Smooth muscle cell (in vitro differentiated cells): ENCODE results near the gene SEMA4C. TPM values are rescaled to one million over a fixed set of nuclear protein-coding genes. Genes with fewer than 3 reads are reported as not detected.

Source experiments
- DNase-seq: peaks from one replicate; lab custom pipeline; 2025; ENCODE audit not compliant: unreplicated experiment; lab: John Stamatoyannopoulos, UW
- H2AFZ ChIP-seq: fragments of 200-600 bp; sonication (generic); 2 replicates; pipeline ENCODE4 v1.6.0; 2016; ENCODE audit warnings: antibody characterized with exemption, low read depth, mild to moderate bottlenecking
- H3F3A ChIP-seq: fragments of 200-600 bp; sonication (generic); 2 replicates; pipeline ENCODE4 v1.6.0; 2017; ENCODE audit warnings: antibody characterized with exemption, low read depth
- H3K27ac ChIP-seq: fragments of 200-600 bp; sonication (generic); 2 replicates; pipeline ENCODE4 v1.5.1; 2016; ENCODE audit warnings: low read depth, mild to moderate bottlenecking
- H3K27me3 ChIP-seq: fragments of 200-600 bp; sonication (generic); 2 replicates; pipeline ENCODE4 v1.6.1; 2016; ENCODE audit warnings: low read depth, mild to moderate bottlenecking
- H3K36me3 ChIP-seq: fragments of 200-600 bp; sonication (generic); 2 replicates; pipeline ENCODE4 v1.5.1; 2016; ENCODE audit warnings: low read depth
- H3K4me1 ChIP-seq: fragments of 200-600 bp; sonication (generic); 2 replicates; pipeline ENCODE4 v1.5.1; 2016; ENCODE audit warnings: low read depth
- H3K4me2 ChIP-seq: fragments of 200-600 bp; sonication (generic); 2 replicates; pipeline ENCODE4 v1.6.0; 2016; ENCODE audit warnings: mild to moderate bottlenecking
- H3K4me3 ChIP-seq: fragments of 200-600 bp; sonication (generic); 2 replicates; pipeline ENCODE4 v1.5.1; 2016; ENCODE audit warnings: mild to moderate bottlenecking
- H3K79me2 ChIP-seq: fragments of 200-600 bp; sonication (generic); 2 replicates; pipeline ENCODE4 v1.6.0; 2016; ENCODE audit warnings: low read depth, mild to moderate bottlenecking
- H3K9ac ChIP-seq: fragments of 200-600 bp; sonication (generic); 2 replicates; pipeline ENCODE4 v1.6.0; 2016; ENCODE audit warnings: low read depth
- H3K9me3 ChIP-seq: fragments of 200-600 bp; sonication (generic); replicated peaks from 2 replicates; pipeline ENCODE4 v1.5.1; 2016; ENCODE audit warnings: low read depth
- H4K20me1 ChIP-seq: fragments of 200-600 bp; sonication (generic); 2 replicates; pipeline ENCODE4 v1.6.0; 2016; ENCODE audit warnings: low read depth
- CTCF ChIP-seq: fragments of 200-600 bp; sonication (generic); IDR thresholded peaks from 2 replicates; pipeline ENCODE4 v1.5.1; 2017; ENCODE audit warnings: borderline replicate concordance, mild to moderate bottlenecking, antibody characterized with exemption; ENCODE audit not compliant: insufficient read depth, poor library complexity, severe bottlenecking
- WGBS: methylation state at CpG from one replicate; pipeline ENCODE4 v1.1.7; 2016; ENCODE audit warnings: low lambda C conversion rate; 5-methylcytosine and 5-hydroxymethylcytosine counted together
- polyA plus RNA-seq: library from polyadenylated mRNA; unstranded; fragments of >200 nt; fragmentation: Nextera tagmentation; extraction: Ambion mirVana; gene quantifications from 2 replicates; pipeline ENCODE4 v1.2.1, GENCODE V29; 2016
- total RNA-seq: library from RNA; depleted of rRNA; stranded (reverse); fragments of >200 nt; gene quantifications from 2 replicates; pipeline ENCODE4 v1.2.3, GENCODE V29; 2014

The SEMA4C gene
- total and polyA plus RNA-seq, 2 experiments from 2014 or later = 40.7 to 41.0 TPM

- Histone ChIP-seq H2AFZ (peak overlapping the region; percentile 36), H3K9me3 (no peaks in the 10 kb centered on the region), H3K27me3 (no peaks in the 10 kb centered on the region), H3K36me3 (no peaks in the 10 kb centered on the region), H3K9ac (peak overlapping the region; percentile 94), H3F3A (peaks cover 16% of the 10 kb centered on the region), H3K4me3 (peak overlapping the region; percentile 91), H3K4me1 (peaks cover 18% of the 10 kb centered on the region), H3K4me2 (peak overlapping the region; percentile 95), H4K20me1 (peaks cover 46% of the 10 kb centered on the region), H3K27ac (peak overlapping the region; percentile 80), H3K79me2 (peaks cover 54% of the 10 kb centered on the region)
- WGBS = 0% methylated on average over 7 of the region's 76 CpGs
- TF ChIP-seq CTCF = peak; percentile 85
- DNase-seq = peak; percentile 74
These were observed 1.2 kb downstream of the SEMA4C start for GRCh38 chr2:96868555-96869280.

- H3K36me3 ChIP-seq = no peaks in the 10 kb centered on the region
- no peak for TF ChIP-seq CTCF
- peaks cover 54% of the 10 kb centered on the region for H4K20me1 ChIP-seq
- H3K79me2 ChIP-seq = peaks cover 57% of the 10 kb centered on the region
- no peak for DNase-seq
- H3K4me3 ChIP-seq = peak overlapping the region; percentile 91
- H3K4me2 ChIP-seq = peak overlapping the region; percentile 95
- H3F3A ChIP-seq = peaks cover 20% of the 10 kb centered on the region
- H3K9me3 ChIP-seq = no peaks in the 10 kb centered on the region
- 16% methylated on average over 27 of the region's 27 CpGs for WGBS
- H3K9ac ChIP-seq = peak overlapping the region; percentile 94
- peak overlapping the region; percentile 80 for H3K27ac ChIP-seq
- no peak overlapping the region for H2AFZ ChIP-seq
- H3K27me3 ChIP-seq = no peaks in the 10 kb centered on the region
- H3K4me1 ChIP-seq = peaks cover 12% of the 10 kb centered on the region
These were observed 1.9 kb downstream of the SEMA4C start for GRCh38 chr2:96867756-96868554.

DNA sequence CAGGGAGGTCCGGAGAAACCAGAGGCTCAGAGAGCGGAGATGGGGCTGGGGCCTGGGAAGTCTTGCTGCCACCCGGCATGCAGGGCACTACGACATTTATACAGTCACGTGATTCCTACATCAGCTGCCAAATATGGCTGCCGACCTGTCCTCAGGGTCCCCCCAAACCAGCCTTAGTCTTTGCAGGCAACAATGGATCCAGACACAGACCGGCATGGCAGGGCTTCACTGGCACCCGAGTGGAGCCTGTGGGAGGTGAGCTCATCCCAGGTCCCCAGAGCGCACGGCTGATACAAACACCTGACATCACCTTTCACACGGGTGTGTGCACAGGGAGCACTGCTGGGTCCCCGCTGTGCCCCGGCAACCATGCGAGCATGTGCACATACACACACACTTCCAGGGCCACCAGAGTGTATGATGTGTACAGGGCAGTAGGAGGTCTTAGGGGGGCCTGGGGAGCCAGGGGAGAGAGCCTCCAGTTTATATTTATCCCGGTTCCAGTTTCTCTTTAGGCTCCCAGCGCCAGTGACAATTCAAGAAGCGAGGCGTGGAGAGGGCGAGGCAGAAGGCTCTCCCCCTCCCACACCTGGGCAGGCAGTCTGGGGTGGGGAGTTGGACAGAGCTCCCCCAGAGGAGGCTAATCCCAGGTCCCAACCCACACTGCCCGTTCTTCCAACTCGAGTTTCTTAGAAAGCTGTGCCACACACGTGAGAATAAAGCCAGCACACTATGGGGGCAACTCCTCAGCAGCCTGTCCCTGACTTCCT is 2.7 kb downstream of the SEMA4C start:
- Histone ChIP-seq H3K4me2 (peak overlapping the region; percentile 95), H3K4me1 (peaks cover 10% of the 10 kb centered on the region), H3K4me3 (peak overlapping the region; percentile 91), H2AFZ (no peak overlapping the region), H3K36me3 (no peaks in the 10 kb centered on the region), H3F3A (peaks cover 24% of the 10 kb centered on the region), H3K27me3 (no peaks in the 10 kb centered on the region), H3K79me2 (peaks cover 57% of the 10 kb centered on the region), H4K20me1 (peaks cover 62% of the 10 kb centered on the region), H3K9me3 (no peaks in the 10 kb centered on the region), H3K9ac (peak overlapping the region; percentile 94), H3K27ac (peak overlapping the region; percentile 80)
- TF ChIP-seq CTCF = no peak
- 76% methylated on average over 22 of the region's 22 CpGs for WGBS
- no peak for DNase-seq
